ENCODE measurements around the gene PDIA2. TPM values are rescaled to one million over a fixed set of nuclear protein-coding genes. Genes with fewer than 3 reads are reported as not detected.

PDIA2 gene
- total RNA-seq, 2 experiments from 2014 or later, result not detected

DNA sequence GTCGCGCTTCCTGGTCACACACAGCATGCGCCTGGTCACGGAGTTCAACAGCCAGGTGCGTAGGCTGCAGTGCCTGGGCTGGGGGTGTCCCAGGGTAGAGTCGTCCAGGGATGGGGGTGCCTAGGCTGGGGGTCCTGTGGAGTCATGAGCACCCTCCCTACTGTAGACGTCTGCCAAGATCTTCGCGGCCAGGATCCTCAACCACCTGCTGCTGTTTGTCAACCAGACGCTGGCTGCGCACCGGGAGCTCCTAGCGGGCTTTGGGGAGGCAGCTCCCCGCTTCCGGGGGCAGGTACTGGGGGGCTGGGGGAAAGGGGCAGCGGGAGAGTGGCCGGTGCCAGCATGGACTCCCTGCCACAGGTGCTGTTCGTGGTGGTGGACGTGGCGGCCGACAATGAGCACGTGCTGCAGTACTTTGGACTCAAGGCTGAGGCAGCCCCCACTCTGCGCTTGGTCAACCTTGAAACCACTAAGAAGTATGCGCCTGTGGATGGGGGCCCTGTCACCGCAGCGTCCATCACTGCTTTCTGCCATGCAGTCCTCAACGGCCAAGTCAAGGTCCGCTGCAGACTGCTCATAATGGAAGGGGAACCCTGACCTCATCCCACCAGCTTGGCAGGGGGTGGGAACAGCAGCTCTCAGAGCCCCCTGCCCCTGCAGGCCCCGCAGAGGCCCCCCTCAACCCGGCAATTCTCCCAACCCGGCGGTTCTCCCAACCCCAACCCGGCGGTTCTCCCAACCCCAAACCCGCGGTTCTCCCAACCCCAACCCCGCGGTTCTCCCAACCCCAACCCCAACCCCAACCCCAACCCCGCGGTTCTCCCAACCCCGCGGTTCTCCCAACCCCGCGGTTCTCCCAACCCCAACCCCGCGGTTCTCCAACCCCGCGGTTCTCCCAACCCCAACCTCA, 2.4 kb downstream of the PDIA2 start:
- Histone ChIP-seq H3K4me1 (ENCODE audit: insufficient read depth, low read length) (peaks cover 10% of the 10 kb centered on the region), H3K4me3 (ENCODE audit: low read length) (no peak overlapping the region), H3K27ac (ENCODE audit: low read depth in 1 of 2, low read length in 2 of 2) (no peak overlapping the region), H3K36me3 (ENCODE audit: insufficient read depth, low read length) (peaks cover 30% of the 10 kb centered on the region), H3K27me3 (ENCODE audit: control insufficient read depth in 1 of 2, insufficient read depth in 2 of 2, low read length in 2 of 2) (peaks cover 7 to 10% of the 10 kb centered on the region in 2 experiments), H3K9me3 (ENCODE audit: control insufficient read depth in 1 of 2, insufficient read depth in 1 of 2, low read length in 2 of 2) (peaks cover 0 to 30% of the 10 kb centered on the region in 2 experiments)
- no peak for ATAC-seq (ENCODE audit: poor library complexity)
- no peak overlapping the region for H3K27ac Mint-ChIP-seq
- peaks cover 28% of the 10 kb centered on the region for H3K36me3 Mint-ChIP-seq (ENCODE audit: low read depth)
- DNase-seq, result no peak
- TF ChIP-seq, protein P1, sequence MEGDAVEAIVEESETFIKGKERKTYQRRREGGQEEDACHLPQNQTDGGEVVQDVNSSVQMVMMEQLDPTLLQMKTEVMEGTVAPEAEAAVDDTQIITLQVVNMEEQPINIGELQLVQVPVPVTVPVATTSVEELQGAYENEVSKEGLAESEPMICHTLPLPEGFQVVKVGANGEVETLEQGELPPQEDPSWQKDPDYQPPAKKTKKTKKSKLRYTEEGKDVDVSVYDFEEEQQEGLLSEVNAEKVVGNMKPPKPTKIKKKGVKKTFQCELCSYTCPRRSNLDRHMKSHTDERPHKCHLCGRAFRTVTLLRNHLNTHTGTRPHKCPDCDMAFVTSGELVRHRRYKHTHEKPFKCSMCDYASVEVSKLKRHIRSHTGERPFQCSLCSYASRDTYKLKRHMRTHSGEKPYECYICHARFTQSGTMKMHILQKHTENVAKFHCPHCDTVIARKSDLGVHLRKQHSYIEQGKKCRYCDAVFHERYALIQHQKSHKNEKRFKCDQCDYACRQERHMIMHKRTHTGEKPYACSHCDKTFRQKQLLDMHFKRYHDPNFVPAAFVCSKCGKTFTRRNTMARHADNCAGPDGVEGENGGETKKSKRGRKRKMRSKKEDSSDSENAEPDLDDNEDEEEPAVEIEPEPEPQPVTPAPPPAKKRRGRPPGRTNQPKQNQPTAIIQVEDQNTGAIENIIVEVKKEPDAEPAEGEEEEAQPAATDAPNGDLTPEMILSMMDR (IDR thresholded peaks at IDR 0.05), result no peak
- H3K4me1 Mint-ChIP-seq (ENCODE audit: low read depth), result no peaks in the 10 kb centered on the region
- no peak overlapping the region for H3K4me3 Mint-ChIP-seq
- intact Hi-C loops (cut with DNase I, micrococcal nuclease), result no loop called here
- ChIA-PET CTCF (no interaction called here), POLR2A (no interaction called here)
- H3K9me3 Mint-ChIP-seq, result no peaks in the 10 kb centered on the region
- H3K27me3 Mint-ChIP-seq, result no peaks in the 10 kb centered on the region

DNA sequence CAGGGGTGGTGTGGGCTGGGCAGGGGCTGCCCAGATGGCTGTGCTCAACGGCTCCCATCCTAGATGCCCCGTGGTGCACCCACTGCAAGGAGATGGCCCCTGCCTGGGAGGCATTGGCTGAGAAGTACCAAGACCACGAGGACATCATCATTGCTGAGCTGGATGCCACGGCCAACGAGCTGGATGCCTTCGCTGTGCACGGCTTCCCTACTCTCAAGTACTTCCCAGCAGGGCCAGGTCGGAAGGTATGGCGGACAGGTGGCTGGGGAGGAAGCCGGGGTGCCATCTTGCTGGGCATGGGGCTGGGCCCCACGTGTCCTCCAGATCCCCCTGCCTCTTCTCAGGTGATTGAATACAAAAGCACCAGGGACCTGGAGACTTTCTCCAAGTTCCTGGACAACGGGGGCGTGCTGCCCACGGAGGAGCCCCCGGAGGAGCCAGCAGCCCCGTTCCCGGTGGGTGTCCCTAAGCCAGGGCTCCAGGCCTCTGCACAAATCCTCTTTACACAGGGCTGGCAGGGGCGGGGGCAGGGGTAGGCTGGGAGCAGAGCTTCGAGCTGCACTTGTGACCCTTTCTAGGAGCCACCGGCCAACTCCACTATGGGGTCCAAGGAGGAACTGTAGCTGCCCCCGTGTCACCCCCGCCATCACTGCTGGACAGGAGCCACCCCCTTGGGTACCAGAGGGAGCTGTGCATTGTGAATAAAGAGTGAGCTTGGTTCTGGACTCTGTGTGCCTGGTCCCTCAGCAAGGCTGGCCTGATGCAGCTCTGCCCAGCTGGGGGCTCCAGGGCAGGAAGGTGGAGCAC, 3.7 kb downstream of the PDIA2 start:
- TF ChIP-seq, protein P1 (IDR thresholded peaks at IDR 0.05), result no peak
- Histone ChIP-seq H3K4me1 (ENCODE audit: insufficient read depth, low read length) (no peaks in the 10 kb centered on the region), H3K27me3 (ENCODE audit: control insufficient read depth in 1 of 2, insufficient read depth in 2 of 2, low read length in 2 of 2) (peaks cover 0 to under 1% of the 10 kb centered on the region in 2 experiments), H3K27ac (ENCODE audit: low read depth in 1 of 2, low read length in 2 of 2) (no peak overlapping the region), H3K9me3 (ENCODE audit: control insufficient read depth in 1 of 2, insufficient read depth in 1 of 2, low read length in 2 of 2) (peaks cover 0 to 24% of the 10 kb centered on the region in 2 experiments), H3K4me3 (ENCODE audit: low read length) (no peak overlapping the region), H3K36me3 (ENCODE audit: insufficient read depth, low read length) (peaks cover 42% of the 10 kb centered on the region)
- intact Hi-C loops (cut with DNase I, micrococcal nuclease), result no loop called here
- Mint-ChIP-seq H3K36me3 (ENCODE audit: low read depth) (peaks cover 41% of the 10 kb centered on the region), H3K9me3 (no peaks in the 10 kb centered on the region), H3K4me1 (ENCODE audit: low read depth) (no peaks in the 10 kb centered on the region), H3K27ac (no peak overlapping the region), H3K4me3 (no peak overlapping the region), H3K27me3 (no peaks in the 10 kb centered on the region)
- ATAC-seq (ENCODE audit: poor library complexity) (no peak), DNase-seq (no peak)
- ChIA-PET CTCF (no interaction called here), POLR2A (no interaction called here)

DNA sequence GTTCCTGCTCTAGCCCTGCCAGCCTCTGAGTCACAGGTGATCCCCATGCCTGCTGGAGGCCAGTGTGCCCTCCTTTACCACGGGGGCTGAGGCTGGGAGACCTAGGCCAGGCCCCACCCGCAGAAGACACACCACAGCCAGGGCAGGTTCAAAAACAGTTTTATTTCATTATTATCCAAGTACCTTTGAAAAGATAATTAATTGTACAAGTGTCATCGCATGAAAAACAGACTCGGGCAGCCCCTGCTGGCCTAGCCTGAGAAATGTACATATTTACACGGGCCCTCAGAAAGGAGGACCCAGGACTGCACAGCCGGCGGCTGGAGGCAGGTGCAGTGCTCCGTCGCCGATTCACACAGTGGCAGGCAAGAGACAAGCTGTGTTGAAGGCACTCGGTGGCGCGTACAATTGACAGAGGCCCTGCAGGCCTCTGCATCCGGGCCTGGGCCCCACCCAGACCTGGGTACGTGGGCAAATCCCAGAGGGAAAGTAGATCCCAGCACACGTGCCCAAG, 4.4 kb downstream of the PDIA2 start:
- CTCF ChIA-PET, result no interaction called here
- intact Hi-C loops (cut with DNase I, micrococcal nuclease), result no loop called here
- H3K9me3 ChIP-seq (ENCODE audit: control insufficient read depth in 1 of 2, insufficient read depth in 1 of 2, low read length in 2 of 2), result peaks cover 0 to 24% of the 10 kb centered on the region in 2 experiments
- no peaks in the 10 kb centered on the region for H3K4me1 ChIP-seq (ENCODE audit: insufficient read depth, low read length)
- H3K4me3 ChIP-seq (ENCODE audit: low read length), result no peak overlapping the region
- POLR2A ChIA-PET, result no interaction called here
- no peak for ATAC-seq (ENCODE audit: poor library complexity)
- H3K27ac ChIP-seq (ENCODE audit: low read depth in 1 of 2, low read length in 2 of 2), result no peak overlapping the region
- no peak overlapping the region for H3K27ac Mint-ChIP-seq
- no peak overlapping the region for H3K4me3 Mint-ChIP-seq
- peaks cover 49% of the 10 kb centered on the region for H3K36me3 ChIP-seq (ENCODE audit: insufficient read depth, low read length)
- no peak for DNase-seq
- TF ChIP-seq, protein P1 (IDR thresholded peaks at IDR 0.05), result no peak
- no peaks in the 10 kb centered on the region for H3K27me3 ChIP-seq (ENCODE audit: control insufficient read depth in 1 of 2, insufficient read depth in 2 of 2, low read length in 2 of 2)
- peaks cover 42% of the 10 kb centered on the region for H3K36me3 Mint-ChIP-seq (ENCODE audit: low read depth)
- H3K27me3 Mint-ChIP-seq, result no peaks in the 10 kb centered on the region
- H3K4me1 Mint-ChIP-seq (ENCODE audit: low read depth), result no peaks in the 10 kb centered on the region
- H3K9me3 Mint-ChIP-seq, result no peaks in the 10 kb centered on the region

Measured in CD4-positive, alpha-beta T cell (primary cell).